Panc1 (cell line): ENCODE measurements around the gene GREB1. TPM values are rescaled to one million over a fixed set of nuclear protein-coding genes. Genes with fewer than 3 reads are reported as not detected.

Source experiments
- ATAC-seq: fragments of 200-7000 bp; cut with Tn5 transposase; 2 replicates; pipeline ENCODE4 v1.9.1; 2020; ENCODE audit warnings: mild to moderate bottlenecking, moderate library complexity
- BruUV-seq: library from RNA; stranded (reverse); fragments of 400-500 nt; replicated peaks from 2 replicates; lab custom pipeline; 2021; lab: Mats Ljungman, UMichigan
- CTCF ChIA-PET: fragments of 300-600 bp; sonication (Branson Sonifier 250); formaldehyde crosslinking; loops from one replicate; lab custom pipeline; 2022; ENCODE audit warnings: antibody characterized with exemption; lab: Charles Lee
- POLR2A ChIA-PET: fragments of 300-600 bp; sonication (Branson Sonifier 250); formaldehyde crosslinking; loops from one replicate; lab custom pipeline; 2022; ENCODE audit warnings: antibody characterized with exemption; lab: Charles Lee
- DNase-seq: peaks from one replicate; pipeline ENCODE4 v3.0.0-alpha.2; 2010; ENCODE audit warnings: low read depth, low spot score
- H3K27ac ChIP-seq: 2 replicates; pipeline ENCODE4 v1.5.1; 2011; ENCODE audit warnings: mild to moderate bottlenecking, low read length, inconsistent platforms
- H3K27me3 ChIP-seq: fragments of 200-500 bp; sonication (Bioruptor generic); 2 replicates; pipeline ENCODE4 v1.6.0; 2014; ENCODE audit warnings: low read length, inconsistent platforms; ENCODE audit not compliant: control insufficient read depth, insufficient read depth
- H3K36me3 ChIP-seq: fragments of 200-500 bp; sonication (Bioruptor generic); 2 replicates; pipeline ENCODE4 v1.5.1; 2014; ENCODE audit warnings: inconsistent platforms, mild to moderate bottlenecking, low read length, moderate library complexity; ENCODE audit not compliant: control insufficient read depth, insufficient read depth
- H3K4me1 ChIP-seq: 2 replicates; pipeline ENCODE4 v1.5.1; 2011; ENCODE audit warnings: inconsistent platforms, mild to moderate bottlenecking, low read length, moderate library complexity; ENCODE audit not compliant: control insufficient read depth, insufficient read depth
- H3K4me3 ChIP-seq, 2 experiments: 2 replicates each; pipeline ENCODE4 v1.5.1; 2011 to 2012; ENCODE audit warnings: low read depth in 2 of 2, low read length in 2 of 2, mild to moderate bottlenecking in 2 of 2, inconsistent platforms in 1 of 2, moderate library complexity in 1 of 2
- H3K9me3 ChIP-seq: fragments of 200-500 bp; sonication (Bioruptor generic); 2 replicates; pipeline ENCODE4 v1.5.1; 2014; ENCODE audit warnings: low read depth, mild to moderate bottlenecking, inconsistent platforms, low read length, moderate library complexity; ENCODE audit not compliant: control insufficient read depth, insufficient read depth
- CTCF ChIP-seq: fragments of 450-650 bp; IDR thresholded peaks from 2 replicates; pipeline ENCODE4 v1.5.1; 2017; ENCODE audit warnings: mild to moderate bottlenecking
- POLR2AphosphoS5 ChIP-seq: IDR thresholded peaks from 2 replicates; pipeline ENCODE4 v1.6.1; 2012; ENCODE audit warnings: mild to moderate bottlenecking, low read depth, low read length, moderate library complexity
- REST ChIP-seq, 2 experiments: IDR thresholded peaks; 2 replicates each; pipeline ENCODE4 v1.6.1; 2011 to 2012; ENCODE audit warnings: low read depth in 2 of 2, control low read depth in 1 of 2, low read length in 1 of 2, mild to moderate bottlenecking in 1 of 2, moderate library complexity in 1 of 2; ENCODE audit not compliant: insufficient read depth in 1 of 2
- SIN3A ChIP-seq: IDR thresholded peaks from 2 replicates; pipeline ENCODE4 v1.6.1; 2012; ENCODE audit warnings: low read depth, mild to moderate bottlenecking, low read length, moderate library complexity, borderline replicate concordance; ENCODE audit not compliant: insufficient read depth
- TCF7L2 ChIP-seq: IDR thresholded peaks from 2 replicates; pipeline ENCODE4 v1.6.1; 2011; ENCODE audit warnings: mild to moderate bottlenecking, low read depth, low read length, inconsistent platforms
- in situ Hi-C: cut with HindIII; loops from 2 replicates; pipeline ENCODE4 v1.10.0; 2016; ENCODE audit warnings: low sequenced_read_pairs, low pct_unique_long_range_greater_than_20kb
- intact Hi-C: fragments of 100-400 bp; cut with micrococcal nuclease; formaldehyde crosslinking; loops from one replicate; pipeline ENCODE4 v1.10.0; 2022; ENCODE audit not compliant: unreplicated experiment
- total RNA-seq: library from RNA; stranded (reverse); gene quantifications from one replicate; pipeline ENCODE4 v1.2.1, GENCODE V29; 2021; ENCODE audit not compliant: unreplicated experiment

GREB1 gene
- total RNA-seq, 1 experiment from 2014 or later, result 0.90 TPM

- Histone ChIP-seq H3K4me3 (no peak overlapping the region), H3K4me1 (no peaks in the 10 kb centered on the region), H3K27me3 (peaks cover 2% of the 10 kb centered on the region; the same call in 1 of the 2 replicates), H3K36me3 (no peaks in the 10 kb centered on the region), H3K27ac (no peak overlapping the region), H3K9me3 (no peaks in the 10 kb centered on the region)
- intact Hi-C loops (no loop called here), in situ Hi-C loops (no loop called here)
- ATAC-seq (no peak), DNase-seq (no peak)
- TF ChIP-seq CTCF (no peak), POLR2AphosphoS5 (no peak)
- CTCF ChIA-PET, result no interaction called here
- no TSS peak for BruUV-seq
- POLR2A ChIA-PET, result no interaction called here
Measured at GRCh38 chr2:11542275-11542819, 8.5 kb downstream of the GREB1 start.

GRCh38 chr2:11543337-11544216 is 9.7 kb downstream of the GREB1 start:
- TF ChIP-seq REST (IDR thresholded peaks at IDR 0.05; ENCODE audit: insufficient read depth in 1 of 2, low read depth in 2 of 2, low read length in 1 of 2) (no peak), POLR2AphosphoS5 (no peak), TCF7L2 (no peak), SIN3A (no peak), CTCF (no peak)
- Histone ChIP-seq H3K27ac (no peak overlapping the region), H3K27me3 (0 out of 2 replicates have a peak, but pooled peaks cover 2% of the 10 kb centered on the region), H3K9me3 (no peaks in the 10 kb centered on the region), H3K4me1 (no peaks in the 10 kb centered on the region), H3K36me3 (no peaks in the 10 kb centered on the region), H3K4me3 (no peak overlapping the region)
- in situ Hi-C loops (no loop called here), intact Hi-C loops (no loop called here)
- DNase-seq (no peak), ATAC-seq (no peak)
- POLR2A ChIA-PET, result no interaction called here
- CTCF ChIA-PET, result no interaction called here
- no TSS peak for BruUV-seq
